ENCODE measurements around the gene TMEM244. TPM values are rescaled to one million over a fixed set of nuclear protein-coding genes. Genes with fewer than 3 reads are reported as not detected.

Gene TMEM244
- total RNA-seq: not detected

DNA sequence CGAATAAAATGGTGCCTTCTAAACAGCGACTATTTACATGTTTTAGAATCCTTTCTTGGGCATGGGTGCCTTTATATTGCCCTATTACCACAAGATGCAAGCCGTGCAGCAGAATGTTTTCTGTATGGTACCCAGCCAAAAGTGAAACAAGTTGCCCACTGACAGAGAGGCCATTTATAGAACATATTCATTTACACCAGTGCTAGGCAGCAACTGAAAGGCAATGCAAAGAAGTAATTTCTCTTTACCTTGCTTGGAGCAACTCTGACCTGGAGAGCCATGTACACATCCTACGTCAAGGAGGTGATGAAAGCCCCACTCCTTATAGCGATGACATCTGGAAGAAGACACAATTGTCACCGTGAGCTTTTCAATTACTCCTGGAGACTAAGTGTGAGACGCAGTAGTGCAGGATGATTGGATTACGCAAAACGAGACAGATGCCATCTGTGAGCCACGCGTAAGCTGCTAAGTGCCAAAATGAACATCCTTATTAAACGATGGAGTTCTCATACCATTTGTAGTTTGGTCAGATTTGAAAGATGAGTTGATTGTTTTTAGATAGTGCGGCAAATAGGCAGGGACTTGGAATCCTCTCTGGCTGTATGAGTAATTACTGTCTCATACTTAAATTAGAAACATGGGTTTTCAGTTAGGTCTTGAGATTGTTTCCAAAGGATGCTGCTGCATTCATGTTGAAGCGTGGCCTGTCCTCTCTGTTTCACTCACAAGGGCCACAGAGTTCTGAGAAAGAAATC lies at the start of gene TMEM244:
Gene TMEM244 (minus strand): TSS at position 408 of the 758 bp plus-strand sequence. CDS start 127 bp downstream, at position 281.

Small RNA genes lying within 50 kb of the gene (small RNA-seq; reads per million reads assigned to genes)
- not detected for gene AL451046.2

Other genes starting within 250 kb of the TMEM244 start
- gene ARHGAP18, start 151.1 kb downstream of the TMEM244 start, total RNA-seq: 14.1 TPM
- 26.8 TPM for gene L3MBTL3, start 157.3 kb upstream of the TMEM244 start, total RNA-seq